Sigmoid colon (tissue), 7 donors: ENCODE measurements around the gene NQO2. TPM values are rescaled to one million over a fixed set of nuclear protein-coding genes. Genes with fewer than 3 reads are reported as not detected.
"Not testable (repeated sequence)": the region's sequence is repeated elsewhere in the genome, so short reads cannot be mapped to it uniquely, and the experiment has no call there.

ENCODE experiments used
- DNase-seq: peaks from one replicate; pipeline ENCODE4 v3.0.0-alpha.2; 2019
- H3K27ac ChIP-seq, 4 donors: fragments of 200-600 bp; sonication (generic); one replicate each; pipeline ENCODE4 v1.5.1; 2016 to 2019; ENCODE audit warnings: mild to moderate bottlenecking in 1 of 4
- H3K27me3 ChIP-seq, 3 donors: fragments of 200-600 bp; sonication (generic); one replicate each; pipeline ENCODE4 v1.5.1; 2019; ENCODE audit warnings: mild to moderate bottlenecking in 1 of 3
- H3K36me3 ChIP-seq, 4 donors: fragments of 200-600 bp; sonication (generic); one replicate each; pipeline ENCODE4 v1.5.1; 2016 to 2019
- H3K4me1 ChIP-seq, 4 donors: fragments of 200-600 bp; sonication (generic); one replicate each; pipeline ENCODE4 v1.5.1; 2017 to 2019
- H3K4me3 ChIP-seq, 4 donors: fragments of 200-600 bp; sonication (generic); one replicate each; pipeline ENCODE4 v1.5.1; 2017 to 2019; ENCODE audit warnings: mild to moderate bottlenecking in 2 of 4, moderate library complexity in 1 of 4
- H3K9me3 ChIP-seq, 4 donors: fragments of 200-600 bp in 3 of 4; sonication (generic) in 3 of 4; one replicate each; pipeline versions ENCODE4 v1.5.1 to v1.6.1; 2013 to 2019
- EP300 ChIP-seq, 4 donors: sonication (generic); formaldehyde crosslinking; IDR thresholded peaks; one replicate each; pipeline ENCODE4 v1.6.1; 2017; ENCODE audit warnings: antibody characterized with exemption in 4 of 4
- POLR2A ChIP-seq, 2 donors: fragments of 450-650 bp; IDR thresholded peaks; one replicate each; pipeline ENCODE4 v1.6.1; 2016; ENCODE audit warnings: antibody characterized with exemption in 2 of 2, mild to moderate bottlenecking in 2 of 2, moderate library complexity in 2 of 2
- POLR2AphosphoS5 ChIP-seq, 4 donors: sonication (generic); formaldehyde crosslinking; IDR thresholded peaks; one replicate each; pipeline ENCODE4 v1.6.1; 2017; ENCODE audit warnings: antibody characterized with exemption in 4 of 4
- WGBS, 2 donors: extraction: QIAGEN DNeasy Blood & Tissue Kit; methylation state at CpG; one replicate each; pipeline ENCODE4 v1.1.7; 2013; 5-methylcytosine and 5-hydroxymethylcytosine counted together
- intact Hi-C: fragments of 100-400 bp; cut with DNase I; formaldehyde crosslinking; loops from one replicate; pipeline ENCODE4 v1.15.1; 2023
- polyA plus RNA-seq, 3 donors: library from polyadenylated mRNA; stranded (reverse); fragments of 200-250 nt; gene quantifications; one replicate each; pipeline ENCODE4 v1.2.3, GENCODE V29; 2013
- total RNA-seq, 4 donors: library from RNA; depleted of rRNA; stranded (reverse); fragments of >200 nt; gene quantifications; one replicate each; pipeline ENCODE4 v1.1.0, GENCODE V29; 2016
- TF ChIP-seq, protein P1 (sequence below), 4 experiments: fragments of 450-650 bp in 3 of 4; fragments of 200-600 bp in 1 of 4; IDR thresholded peaks; one replicate each; pipeline ENCODE4 v1.5.1; 2016 to 2019; ENCODE audit warnings: antibody characterized with exemption in 4 of 4, mild to moderate bottlenecking in 3 of 4, moderate library complexity in 2 of 4
- donor health status: healthy with polysubstance abuse.
- donor health status: Bipolar disorder and iron deficiency.
- donor health status: healthy.

The NQO2 gene
- total and polyA plus RNA-seq, 7 donors: 12.5 to 33.2 (median 16.1) TPM

DNA sequence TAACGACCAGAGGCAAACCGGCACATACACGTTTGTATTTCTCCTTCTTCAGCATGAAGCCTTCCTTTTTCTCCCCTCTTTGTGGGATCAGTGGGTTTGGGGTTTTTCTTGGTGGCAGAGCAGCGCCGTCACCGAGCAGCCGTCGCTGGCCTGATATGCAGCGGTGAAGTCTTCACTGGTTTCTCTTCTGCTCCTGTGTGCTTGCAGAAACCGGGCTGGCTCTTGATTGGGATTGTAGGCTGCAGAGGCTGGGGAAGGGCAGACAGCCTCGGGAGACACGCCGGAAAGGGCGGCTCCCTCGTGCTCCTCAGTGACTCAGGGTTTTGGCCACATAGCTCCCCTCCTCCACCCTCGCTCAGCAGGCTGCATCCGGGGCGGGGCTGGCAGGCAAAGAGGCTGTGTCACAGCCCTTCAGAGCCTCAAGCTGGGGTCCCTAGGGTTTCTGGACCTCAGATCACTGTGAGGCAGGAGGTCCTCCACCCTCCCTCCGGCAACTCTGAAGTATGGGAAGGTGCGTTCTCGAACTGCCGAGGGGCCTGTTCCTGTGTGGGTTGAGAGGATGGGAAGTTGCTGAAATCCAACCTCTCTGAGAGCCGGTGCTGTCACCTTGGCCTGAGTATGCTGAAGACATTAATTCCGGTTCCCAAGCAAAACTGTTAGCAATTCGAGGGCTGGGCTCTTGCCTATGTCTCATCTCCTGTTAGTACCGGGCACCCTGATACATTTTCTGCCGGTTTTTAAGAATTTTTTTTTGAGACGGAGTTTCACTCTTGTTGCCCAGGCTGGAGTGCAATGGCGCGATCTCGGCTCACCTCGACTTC, 24.2 kb downstream of the NQO2 start:
- no peaks in the 10 kb centered on the region for H3K9me3 ChIP-seq
- TF ChIP-seq POLR2A (IDR thresholded peaks at IDR 0.05) (peak; percentile 61 to 69), EP300 (IDR thresholded peaks at IDR 0.05) (peak in 2 of 4 donors; percentile 17 to 46), POLR2AphosphoS5 (IDR thresholded peaks at IDR 0.05) (peak; percentile 76 to 92 (median 87))
- TF ChIP-seq, protein P1, sequence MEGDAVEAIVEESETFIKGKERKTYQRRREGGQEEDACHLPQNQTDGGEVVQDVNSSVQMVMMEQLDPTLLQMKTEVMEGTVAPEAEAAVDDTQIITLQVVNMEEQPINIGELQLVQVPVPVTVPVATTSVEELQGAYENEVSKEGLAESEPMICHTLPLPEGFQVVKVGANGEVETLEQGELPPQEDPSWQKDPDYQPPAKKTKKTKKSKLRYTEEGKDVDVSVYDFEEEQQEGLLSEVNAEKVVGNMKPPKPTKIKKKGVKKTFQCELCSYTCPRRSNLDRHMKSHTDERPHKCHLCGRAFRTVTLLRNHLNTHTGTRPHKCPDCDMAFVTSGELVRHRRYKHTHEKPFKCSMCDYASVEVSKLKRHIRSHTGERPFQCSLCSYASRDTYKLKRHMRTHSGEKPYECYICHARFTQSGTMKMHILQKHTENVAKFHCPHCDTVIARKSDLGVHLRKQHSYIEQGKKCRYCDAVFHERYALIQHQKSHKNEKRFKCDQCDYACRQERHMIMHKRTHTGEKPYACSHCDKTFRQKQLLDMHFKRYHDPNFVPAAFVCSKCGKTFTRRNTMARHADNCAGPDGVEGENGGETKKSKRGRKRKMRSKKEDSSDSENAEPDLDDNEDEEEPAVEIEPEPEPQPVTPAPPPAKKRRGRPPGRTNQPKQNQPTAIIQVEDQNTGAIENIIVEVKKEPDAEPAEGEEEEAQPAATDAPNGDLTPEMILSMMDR (IDR thresholded peaks at IDR 0.05): no peak
- peak overlapping the region; percentile 24 to 58 (median 46) for H3K4me3 ChIP-seq
- peaks cover 0 to 14% (median 0%) of the 10 kb centered on the region in 4 donors for H3K36me3 ChIP-seq
- WGBS, 2 donors: 34 to 36% methylated on average over 32 of the region's 32 CpGs
- H3K27ac ChIP-seq: peak overlapping the region; percentile 79 to 90 (median 84)
- intact Hi-C loops: loop anchor here (2.0 kb wide), 1 partner anchor 23 kb away; no protein-coding TSS in a partner anchor
- H3K27me3 ChIP-seq: no peaks in the 10 kb centered on the region
- H3K4me1 ChIP-seq: peaks cover 0 to 39% (median 27%) of the 10 kb centered on the region in 4 donors
- DNase-seq: peak; percentile 97

DNA sequence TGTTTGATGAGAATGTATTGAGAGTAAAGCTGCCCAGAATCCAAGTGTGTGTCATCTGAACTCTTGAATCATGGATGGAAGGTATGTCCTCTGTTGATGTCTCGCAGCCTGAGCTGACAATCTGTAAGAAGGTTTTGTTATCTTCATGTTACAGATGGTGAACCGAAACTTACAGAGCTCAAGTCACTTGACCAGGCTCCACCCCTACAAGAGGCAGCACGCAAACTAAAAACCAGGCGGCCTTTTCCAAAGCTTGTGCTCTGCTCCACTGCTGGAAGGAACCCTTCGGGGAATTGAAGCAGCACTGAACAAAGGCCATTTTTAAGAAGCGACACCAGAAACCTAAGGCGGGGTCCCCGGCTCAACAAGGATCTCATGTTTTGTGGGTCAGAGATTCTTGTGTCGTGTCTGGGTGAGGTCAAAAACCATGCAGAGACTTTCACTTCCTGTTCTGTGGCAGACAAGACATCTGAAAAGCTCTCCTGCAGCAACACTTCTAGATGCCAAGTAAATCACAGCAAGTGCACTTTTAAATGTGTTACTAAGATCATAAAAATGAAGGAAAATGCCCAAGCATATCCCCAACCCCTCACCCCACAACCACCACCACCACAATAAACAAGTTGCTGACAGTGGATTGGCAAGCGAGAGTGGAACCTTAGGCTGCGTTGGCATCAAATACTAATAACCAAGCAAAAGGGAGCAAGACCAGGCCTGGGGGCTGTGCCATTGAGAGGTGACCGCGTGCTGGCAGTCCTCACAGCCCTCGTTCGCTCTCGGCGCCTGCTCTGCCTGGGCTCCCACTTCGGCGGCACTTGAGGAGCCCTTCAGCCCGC, 27.3 kb downstream of the NQO2 start:
- Histone ChIP-seq H3K27ac (peak overlapping the region; percentile 27 to 86 (median 35)), H3K4me1 (peaks cover 0 to 37% (median 24%) of the 10 kb centered on the region in 4 donors), H3K27me3 (no peaks in the 10 kb centered on the region), H3K9me3 (no peaks in the 10 kb centered on the region), H3K36me3 (no peaks in the 10 kb centered on the region), H3K4me3 (no peak overlapping the region)
- intact Hi-C loops: no loop called here
- TF ChIP-seq, protein P1 (IDR thresholded peaks at IDR 0.05): no peak
- TF ChIP-seq POLR2A (IDR thresholded peaks at IDR 0.05) (no peak), POLR2AphosphoS5 (IDR thresholded peaks at IDR 0.05) (no peak), EP300 (IDR thresholded peaks at IDR 0.05) (no peak)
- DNase-seq: no peak
- WGBS, 2 donors: 68 to 90% methylated on average over 20 of the region's 20 CpGs

DNA sequence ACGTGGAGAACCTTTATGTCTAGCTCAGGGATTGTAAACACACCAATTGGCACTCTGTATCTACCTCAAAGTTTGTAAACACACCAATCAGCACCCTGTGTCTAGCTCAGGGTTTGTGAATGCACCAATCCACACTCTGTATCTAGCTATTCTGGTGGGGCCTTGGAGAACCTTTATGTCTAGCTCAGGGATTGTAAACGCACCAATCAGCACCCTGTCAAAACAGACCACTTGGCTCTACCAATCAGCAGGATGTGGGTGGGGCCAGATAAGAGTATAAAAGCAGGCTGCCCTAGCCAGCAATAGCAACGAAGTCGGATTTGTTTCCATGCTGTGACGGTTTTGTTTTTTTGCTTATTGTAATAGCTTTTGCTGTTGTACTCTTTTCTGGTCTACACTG, 28.5 kb downstream of the NQO2 start:
- 71 to 82% methylated on average over 5 of the region's 5 CpGs for WGBS, 2 donors
- peaks cover 0 to 27% (median 16%) of the 10 kb centered on the region in 4 donors for H3K4me1 ChIP-seq
- DNase-seq, intact Hi-C loops, H3K4me3 ChIP-seq, H3K27ac ChIP-seq, H3K27me3 ChIP-seq, H3K36me3 ChIP-seq, H3K9me3 ChIP-seq: not testable (repeated sequence)

- no peak overlapping the region for H3K4me3 ChIP-seq
- no peaks in the 10 kb centered on the region for H3K9me3 ChIP-seq
- TF ChIP-seq POLR2A (IDR thresholded peaks at IDR 0.05) (no peak), POLR2AphosphoS5 (IDR thresholded peaks at IDR 0.05) (no peak), EP300 (IDR thresholded peaks at IDR 0.05) (no peak)
- TF ChIP-seq, protein P1 (IDR thresholded peaks at IDR 0.05): no peak
- intact Hi-C loops: no loop called here
- WGBS, 2 donors: 59 to 73% methylated on average over 15 of the region's 15 CpGs
- no peak for DNase-seq
- H3K4me1 ChIP-seq: no peaks in the 10 kb centered on the region
- no peaks in the 10 kb centered on the region for H3K27me3 ChIP-seq
- H3K27ac ChIP-seq: no peak overlapping the region
- no peaks in the 10 kb centered on the region for H3K36me3 ChIP-seq
These were observed 32.4 kb downstream of the NQO2 start for GRCh38 chr6:3031857-3032640.
